Measurements from ENCODE around the gene ECM1. TPM values are rescaled to one million over a fixed set of nuclear protein-coding genes. Genes with fewer than 3 reads are reported as not detected.

The ECM1 gene
- total RNA-seq, 1 experiment from 2014 or later = 1.7 TPM

GRCh38 chr1:150562446-150563339 is 54.8 kb downstream of the ECM1 start:
- Mint-ChIP-seq H3K27me3 (ENCODE audit: insufficient read depth, unreplicated experiment) (no peaks in the 10 kb centered on the region), H3K4me1 (ENCODE audit: insufficient read depth, unreplicated experiment) (peaks cover 58% of the 10 kb centered on the region), H3K4me3 (ENCODE audit: unreplicated experiment) (peak overlapping the region; percentile 74), H3K36me3 (ENCODE audit: insufficient read depth, unreplicated experiment) (peaks cover 51% of the 10 kb centered on the region), H3K9me3 (ENCODE audit: unreplicated experiment) (no peaks in the 10 kb centered on the region), H3K27ac (ENCODE audit: low read depth, unreplicated experiment) (peak overlapping the region; percentile 99)
- intact Hi-C loops (cut with micrococcal nuclease) = loop anchor here (5.0 kb wide), 3 partner anchors 305 to 500 kb away; partner anchors contain the start of genes CA14, MINDY1, MLLT11 and PRUNE1
- no peak for TF ChIP-seq CTCF (IDR thresholded peaks at IDR 0.05; ENCODE audit: unreplicated experiment)
- CTCF ChIA-PET = interaction anchor here (0.5 to 9.8 kb wide), 16 partner anchors 13 to 465 kb away, joined by 3 to 245 read pairs (median 4); partner anchors contain the start of genes ADAMTSL4, ENSA and MCL1
- peak; percentile 65 for DNase-seq (ENCODE audit: unreplicated experiment)
- POLR2A ChIA-PET = interaction anchor here (0.5 to 27.7 kb wide), 31 partner anchors 4 to 837 kb away, joined by 3 to 1801 read pairs (median 4); partner anchors contain the start of genes ADAMTSL4, ENSA, FALEC and GOLPH3L
- no TSS peak for BruUV-seq (replicated peaks)

Small RNA genes within 50 kb of the gene (microRNA-seq; reads per million reads assigned to microRNA genes)
- gene MIR4257 (not detected), gene MIR6878 (not detected)

Other genes starting within 250 kb of the ECM1 start
- gene APH1A, start 239.1 kb upstream of the ECM1 start, total RNA-seq (2022) = 123 and 154 TPM in 2 replicates
- gene C1orf54, start 235.3 kb upstream of the ECM1 start, total RNA-seq (2022) = 1.8 and 2.3 TPM in 2 replicates
- 5.0 and 5.2 TPM in 2 replicates for gene CIART, start 225.6 kb upstream of the ECM1 start, total RNA-seq (2022)
- 133 and 152 TPM in 2 replicates for gene MRPS21, start 214.2 kb upstream of the ECM1 start, total RNA-seq (2022)
- 104 and 106 TPM in 2 replicates for gene PRPF3, start 186.6 kb upstream of the ECM1 start, total RNA-seq (2022)
- gene RPRD2, start 144.0 kb upstream of the ECM1 start, total RNA-seq (2022) = 35.2 and 37.4 TPM in 2 replicates
- 43.1 and 65.3 TPM in 2 replicates for gene TARS2, start 20.7 kb upstream of the ECM1 start, total RNA-seq (2022)
- gene FALEC, start 7.6 kb downstream of the ECM1 start, total RNA-seq (2022) = not detected in 2 replicates
- 9.6 and 13.3 TPM in 2 replicates for gene ADAMTSL4, start 41.3 kb downstream of the ECM1 start, total RNA-seq (2022)
- gene MCL1, start 71.5 kb downstream of the ECM1 start, total RNA-seq (2022) = 497 and 624 TPM in 2 replicates
- 261 and 294 TPM in 2 replicates for gene ENSA, start 121.5 kb downstream of the ECM1 start, total RNA-seq (2022)
- gene GOLPH3L, start 189.0 kb downstream of the ECM1 start, total RNA-seq (2022) = 68.5 and 76.9 TPM in 2 replicates
- gene HORMAD1, start 212.8 kb downstream of the ECM1 start, total RNA-seq (2022) = not detected in 2 replicates

All from MCF 10A (cell line).